ENCODE measurements around the gene MYH14. TPM values are rescaled to one million over a fixed set of nuclear protein-coding genes. Genes with fewer than 3 reads are reported as not detected.

MYH14 gene
- total and polyA plus RNA-seq, 7 donors, result 55.4 to 298 (median 164) TPM

DNA sequence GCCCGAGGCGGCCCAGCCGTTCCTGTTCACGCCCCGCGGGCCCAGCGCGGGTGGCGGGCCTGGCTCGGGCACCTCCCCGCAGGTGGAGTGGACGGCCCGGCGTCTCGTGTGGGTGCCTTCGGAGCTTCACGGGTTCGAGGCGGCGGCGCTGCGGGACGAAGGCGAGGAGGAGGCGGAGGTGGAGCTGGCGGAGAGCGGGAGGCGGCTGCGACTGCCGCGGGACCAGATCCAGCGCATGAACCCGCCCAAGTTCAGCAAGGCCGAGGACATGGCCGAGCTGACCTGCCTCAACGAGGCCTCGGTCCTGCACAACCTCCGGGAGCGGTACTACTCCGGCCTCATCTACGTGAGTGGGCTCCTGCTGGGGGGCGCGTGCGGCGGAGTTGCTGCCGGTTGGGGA is 7.0 kb downstream of the MYH14 start:
- H3K27me3 ChIP-seq (ENCODE audit: insufficient read depth in 3 of 3, low read length in 2 of 3), result no peaks in the 10 kb centered on the region
- 94 to 97% (median 95%) methylated on average over 43 to 46 of the region's 46 CpGs for WGBS, 3 donors
- TF ChIP-seq, protein P1, sequence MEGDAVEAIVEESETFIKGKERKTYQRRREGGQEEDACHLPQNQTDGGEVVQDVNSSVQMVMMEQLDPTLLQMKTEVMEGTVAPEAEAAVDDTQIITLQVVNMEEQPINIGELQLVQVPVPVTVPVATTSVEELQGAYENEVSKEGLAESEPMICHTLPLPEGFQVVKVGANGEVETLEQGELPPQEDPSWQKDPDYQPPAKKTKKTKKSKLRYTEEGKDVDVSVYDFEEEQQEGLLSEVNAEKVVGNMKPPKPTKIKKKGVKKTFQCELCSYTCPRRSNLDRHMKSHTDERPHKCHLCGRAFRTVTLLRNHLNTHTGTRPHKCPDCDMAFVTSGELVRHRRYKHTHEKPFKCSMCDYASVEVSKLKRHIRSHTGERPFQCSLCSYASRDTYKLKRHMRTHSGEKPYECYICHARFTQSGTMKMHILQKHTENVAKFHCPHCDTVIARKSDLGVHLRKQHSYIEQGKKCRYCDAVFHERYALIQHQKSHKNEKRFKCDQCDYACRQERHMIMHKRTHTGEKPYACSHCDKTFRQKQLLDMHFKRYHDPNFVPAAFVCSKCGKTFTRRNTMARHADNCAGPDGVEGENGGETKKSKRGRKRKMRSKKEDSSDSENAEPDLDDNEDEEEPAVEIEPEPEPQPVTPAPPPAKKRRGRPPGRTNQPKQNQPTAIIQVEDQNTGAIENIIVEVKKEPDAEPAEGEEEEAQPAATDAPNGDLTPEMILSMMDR (IDR thresholded peaks at IDR 0.05), result no peak
- no peak overlapping the region for H3K4me3 ChIP-seq
- H3K9me3 ChIP-seq, result no peaks in the 10 kb centered on the region
- intact Hi-C loops (cut with DNase I), result no loop called here
- no peak for ATAC-seq
- no peak for DNase-seq
- peaks cover 0 to 43% of the 10 kb centered on the region in 2 donors for H3K36me3 ChIP-seq (ENCODE audit: insufficient read depth in 1 of 2, low read depth in 1 of 2)
- H3K27ac ChIP-seq, result no peak overlapping the region
- H3K4me1 ChIP-seq, result peaks cover 6% of the 10 kb centered on the region

DNA sequence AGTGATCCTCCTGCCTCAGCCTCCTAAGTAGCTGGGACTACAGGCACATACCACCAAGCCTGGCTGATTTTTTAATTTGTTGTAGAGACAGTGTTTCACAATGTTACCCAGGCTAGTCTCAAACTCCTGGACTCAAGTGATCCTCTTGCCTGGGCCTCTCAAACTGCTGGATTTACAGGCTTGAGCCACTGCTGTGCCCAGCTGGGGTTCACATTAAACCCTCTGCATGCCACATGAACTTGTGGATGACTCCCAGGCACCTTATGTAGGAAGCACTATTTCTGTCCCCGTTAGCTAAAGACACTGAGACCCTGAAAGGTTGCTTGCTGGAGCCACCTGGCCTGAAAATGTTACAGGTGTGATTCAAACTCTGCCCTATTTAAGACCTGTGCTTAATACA is 10.5 kb downstream of the MYH14 start:
- H3K4me1 ChIP-seq, result no peaks in the 10 kb centered on the region
- H3K36me3 ChIP-seq (ENCODE audit: insufficient read depth in 1 of 2, low read depth in 1 of 2), result peaks cover 0 to 72% of the 10 kb centered on the region in 2 donors
- TF ChIP-seq, protein P1 (IDR thresholded peaks at IDR 0.05), result no peak
- no peak overlapping the region for H3K27ac ChIP-seq
- H3K27me3 ChIP-seq (ENCODE audit: insufficient read depth in 3 of 3, low read length in 2 of 3), result no peaks in the 10 kb centered on the region
- ATAC-seq (no peak), DNase-seq (no peak)
- H3K9me3 ChIP-seq, result no peaks in the 10 kb centered on the region
- intact Hi-C loops (cut with DNase I), result no loop called here
- H3K4me3 ChIP-seq, result no peak overlapping the region
- 78 to 82% (median 80%) methylated on average over 1 of the region's 1 CpG for WGBS, 3 donors

DNA sequence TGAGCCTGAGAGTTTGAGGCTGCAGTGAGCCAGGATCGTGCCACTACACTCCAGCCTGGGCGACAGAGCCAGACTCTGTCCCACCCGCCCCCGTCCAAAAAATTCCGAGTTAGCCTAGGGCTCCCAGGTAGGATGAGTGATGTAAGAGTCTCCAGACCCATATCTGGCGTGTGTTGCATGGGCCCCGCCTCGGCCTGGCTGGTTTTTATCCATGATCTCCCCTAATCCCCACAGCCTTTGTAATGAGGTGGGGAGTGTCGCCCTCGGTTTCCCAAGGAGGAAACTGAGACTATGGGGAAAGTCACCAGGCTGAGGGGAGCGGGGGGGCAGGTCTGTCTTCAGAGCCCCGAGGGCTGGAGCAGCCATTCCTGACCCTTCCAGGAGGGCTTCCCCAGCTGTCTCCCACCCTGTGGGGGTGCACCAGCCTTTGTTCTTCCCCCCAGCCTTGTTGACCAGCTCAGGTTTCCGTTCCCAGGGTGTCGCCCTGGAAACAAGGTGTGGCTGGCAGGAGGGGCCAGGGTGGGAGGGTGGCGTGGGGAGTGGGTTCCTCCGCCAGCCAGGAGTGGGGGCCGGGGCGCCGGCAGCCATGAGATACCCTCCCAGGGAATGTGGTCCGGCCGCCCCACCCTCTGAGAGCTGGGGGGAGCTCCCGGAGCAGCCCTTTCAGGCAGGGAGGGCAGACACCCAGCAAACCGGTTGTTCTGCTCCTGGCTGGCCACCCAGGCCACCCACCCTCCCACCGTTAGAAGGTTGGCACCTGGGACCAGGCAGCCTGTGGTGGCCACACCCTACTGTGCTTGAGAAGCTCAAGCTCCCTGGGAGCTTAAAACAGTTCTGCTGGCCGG is 11.5 kb downstream of the MYH14 start:
- Histone ChIP-seq H3K4me1 (no peaks in the 10 kb centered on the region), H3K4me3 (no peak overlapping the region), H3K9me3 (no peaks in the 10 kb centered on the region), H3K36me3 (ENCODE audit: insufficient read depth in 1 of 2, low read depth in 1 of 2) (peaks cover 0 to 82% of the 10 kb centered on the region in 2 donors), H3K27me3 (ENCODE audit: insufficient read depth in 3 of 3, low read length in 2 of 3) (no peaks in the 10 kb centered on the region), H3K27ac (no peak overlapping the region)
- 32 to 41% (median 35%) methylated on average over 22 to 25 of the region's 25 CpGs for WGBS, 3 donors
- no peak for DNase-seq
- TF ChIP-seq, protein P1 (IDR thresholded peaks at IDR 0.05), result no peak
- ATAC-seq, result peak; percentile 23 to 72 (median 56)
- intact Hi-C loops (cut with DNase I), result no loop called here

DNA sequence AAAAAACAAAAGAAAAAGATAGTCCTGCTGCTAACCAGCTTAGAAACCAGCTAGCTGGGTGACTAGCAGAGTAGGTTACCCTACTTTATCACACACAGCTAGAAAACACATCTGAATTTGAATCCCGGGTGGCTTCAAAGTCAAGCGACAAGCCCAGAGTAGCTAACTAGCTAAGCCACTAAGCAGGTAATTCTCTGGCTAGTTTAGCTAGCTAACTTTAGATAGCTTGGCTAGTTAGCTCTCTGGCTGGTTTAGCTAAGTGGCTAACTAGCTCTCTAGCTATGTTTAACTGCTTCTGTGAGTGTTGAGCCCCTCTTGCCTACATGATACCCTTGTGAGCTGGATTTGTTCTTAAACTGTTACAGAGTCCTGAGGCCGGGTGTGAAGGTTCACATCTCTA is 12.4 kb downstream of the MYH14 start:
- Histone ChIP-seq H3K27ac (no peak overlapping the region), H3K27me3 (ENCODE audit: insufficient read depth in 3 of 3, low read length in 2 of 3) (no peaks in the 10 kb centered on the region), H3K9me3 (no peaks in the 10 kb centered on the region), H3K4me3 (no peak overlapping the region), H3K4me1 (no peaks in the 10 kb centered on the region), H3K36me3 (ENCODE audit: insufficient read depth in 1 of 2, low read depth in 1 of 2) (peaks cover 0 to 82% of the 10 kb centered on the region in 2 donors)
- no peak for DNase-seq
- intact Hi-C loops (cut with DNase I), result no loop called here
- TF ChIP-seq, protein P1 (IDR thresholded peaks at IDR 0.05), result no peak
- ATAC-seq, result no peak
- WGBS, 3 donors, result 83 to 89% (median 86%) methylated on average over 3 of the region's 3 CpGs
